IMR-90 (cell line): ENCODE measurements around the gene RYR3. TPM values are rescaled to one million over a fixed set of nuclear protein-coding genes. Genes with fewer than 3 reads are reported as not detected.

Source experiments
- ATAC-seq: fragments of 200-7000 bp; cut with Tn5 transposase; 2 replicates; pipeline ENCODE4 v1.9.1; 2020; ENCODE audit warnings: low read depth, mild to moderate bottlenecking, moderate library complexity
- BruUV-seq: library from RNA; stranded (reverse); fragments of 400-500 nt; replicated peaks from 2 replicates; lab custom pipeline; 2021; lab: Mats Ljungman, UMichigan
- CTCF ChIA-PET: fragments of 300-600 bp; formaldehyde crosslinking; extraction: SDS; loops from one replicate; lab custom pipeline; 2021; ENCODE audit warnings: antibody characterized with exemption; lab: Yijun Ruan, JAX
- POLR2A ChIA-PET: fragments of 300-600 bp; sonication (Branson Sonifier 250); formaldehyde crosslinking; loops from one replicate; lab custom pipeline; 2022; ENCODE audit warnings: antibody characterized with exemption; ENCODE audit not compliant: unreplicated experiment; lab: Charles Lee
- DNase-seq: peaks from one replicate; pipeline ENCODE4 v3.0.0; 2013
- H2AFZ ChIP-seq: replicated peaks from 2 replicates; pipeline ENCODE3; 2013; ENCODE audit warnings: low read length, mild to moderate bottlenecking; ENCODE audit not compliant: poor library complexity
- H2AK5ac ChIP-seq: 2 replicates; pipeline ENCODE4 v1.6.1; 2013; ENCODE audit warnings: low read depth, low read length, inconsistent platforms
- H2AK9ac ChIP-seq: replicated peaks from 2 replicates; pipeline ENCODE3; 2013; ENCODE audit warnings: mild to moderate bottlenecking, low read depth, low read length, moderate library complexity; ENCODE audit not compliant: poor library complexity
- H2BK120ac ChIP-seq: 2 replicates; pipeline ENCODE4 v1.6.1; 2013; ENCODE audit warnings: low read depth, low read length, inconsistent platforms
- H2BK15ac ChIP-seq: 3 replicates; pipeline ENCODE4 v1.6.1; 2013; ENCODE audit warnings: low read depth, low read length, inconsistent platforms
- H2BK20ac ChIP-seq: 2 replicates; pipeline ENCODE4 v1.6.1; 2013; ENCODE audit warnings: low read depth, mild to moderate bottlenecking, inconsistent platforms, low read length, moderate library complexity
- H2BK5ac ChIP-seq: 2 replicates; pipeline ENCODE4 v1.6.1; 2013; ENCODE audit warnings: mild to moderate bottlenecking, low read depth, low read length, inconsistent platforms; ENCODE audit not compliant: poor library complexity, severe bottlenecking
- H3K14ac ChIP-seq: replicated peaks from 2 replicates; pipeline ENCODE4 v1.6.1; 2013; ENCODE audit warnings: low read depth, low read length, inconsistent platforms
- H3K18ac ChIP-seq: 2 replicates; pipeline ENCODE4 v1.6.1; 2013; ENCODE audit warnings: low read depth, low read length, control low read depth
- H3K23ac ChIP-seq: 2 replicates; pipeline ENCODE4 v1.6.1; 2013; ENCODE audit warnings: low read depth, low read length, inconsistent platforms
- H3K27ac ChIP-seq: 2 replicates; pipeline ENCODE4 v1.5.1; 2013; ENCODE audit warnings: mild to moderate bottlenecking, control low read depth, low read length; ENCODE audit not compliant: insufficient read depth
- H3K27me3 ChIP-seq: 2 replicates; pipeline ENCODE4 v1.6.1; 2013; ENCODE audit warnings: low read length; ENCODE audit not compliant: control insufficient read depth, insufficient read depth
- H3K36me3 ChIP-seq: 2 replicates; pipeline ENCODE4 v1.6.1; 2013; ENCODE audit warnings: low read length, mixed read lengths; ENCODE audit not compliant: control insufficient read depth, insufficient read depth
- H3K4ac ChIP-seq: 2 replicates; pipeline ENCODE4 v1.6.1; 2013; ENCODE audit warnings: low read depth, low read length, inconsistent platforms
- H3K4me1 ChIP-seq: 2 replicates; pipeline ENCODE4 v1.6.1; 2013; ENCODE audit warnings: low read length, mixed read lengths; ENCODE audit not compliant: control insufficient read depth, insufficient read depth
- H3K4me2 ChIP-seq: 2 replicates; pipeline ENCODE4 v1.6.1; 2013; ENCODE audit warnings: low read depth, mild to moderate bottlenecking, control low read depth, low read length, moderate library complexity
- H3K4me3 ChIP-seq: 2 replicates; pipeline ENCODE4 v1.5.1; 2013; ENCODE audit warnings: low read depth, mild to moderate bottlenecking, control low read depth, low read length, moderate library complexity; ENCODE audit not compliant: insufficient read depth
- H3K56ac ChIP-seq: 2 replicates; pipeline ENCODE4 v1.6.1; 2013; ENCODE audit warnings: low read length, inconsistent platforms; ENCODE audit not compliant: insufficient read depth; ENCODE audit errors: extremely low read depth
- H3K79me1 ChIP-seq, 2 experiments: 2 replicates each; pipeline ENCODE4 v1.6.1; 2013; ENCODE audit warnings: low read length in 2 of 2, inconsistent platforms in 1 of 2, low read depth in 1 of 2
- H3K9ac ChIP-seq: 2 replicates; pipeline ENCODE4 v1.6.1; 2013; ENCODE audit warnings: low read depth, low read length, control low read depth
- H3K9me1 ChIP-seq: 2 replicates; pipeline ENCODE4 v1.6.1; 2013; ENCODE audit warnings: low read length, inconsistent platforms; ENCODE audit not compliant: insufficient read depth
- H3K9me3 ChIP-seq: 2 replicates; pipeline ENCODE4 v1.6.1; 2013; ENCODE audit warnings: low read length; ENCODE audit not compliant: control insufficient read depth, insufficient read depth
- H4K20me1 ChIP-seq: 2 replicates; pipeline ENCODE4 v1.6.1; 2013; ENCODE audit warnings: low read length, inconsistent platforms; ENCODE audit not compliant: insufficient read depth
- H4K5ac ChIP-seq: 2 replicates; pipeline ENCODE4 v1.6.1; 2013; ENCODE audit warnings: mild to moderate bottlenecking, low read depth, low read length, control low read depth
- H4K8ac ChIP-seq, 2 experiments: 2 replicates each; pipeline ENCODE4 v1.6.1; 2013; ENCODE audit warnings: low read depth in 2 of 2, low read length in 2 of 2, control low read depth in 1 of 2, inconsistent platforms in 1 of 2
- H4K91ac ChIP-seq: 2 replicates; pipeline ENCODE4 v1.6.1; 2013; ENCODE audit warnings: low read depth, low read length, inconsistent platforms; ENCODE audit not compliant: insufficient read depth
- FOS ChIP-seq: fragments of 150-350 bp; IDR thresholded peaks from 2 replicates; pipeline ENCODE4 v1.6.1; 2016; ENCODE audit warnings: low read depth, low read length
- RFX5 ChIP-seq: IDR thresholded peaks from 2 replicates; pipeline ENCODE4 v1.8.0; 2012; ENCODE audit warnings: low read depth, mild to moderate bottlenecking, low read length, moderate library complexity
- WGBS, 2 experiments: methylation state at CpG; one replicate each; pipeline versions ENCODE4 v1.1.5 to v1.1.7; 2013; ENCODE audit warnings: missing lambda C conversion rate in 2 of 2; ENCODE audit not compliant: insufficient read length in 1 of 2; ENCODE audit errors: extremely low coverage in 2 of 2; 5-methylcytosine and 5-hydroxymethylcytosine counted together
- dilution Hi-C: fragments of 300-500 bp; cut with HindIII; formaldehyde crosslinking; loops from one replicate; pipeline ENCODE4 v1.14.3; 2018; ENCODE audit warnings: low sequenced_read_pairs; ENCODE audit not compliant: unreplicated experiment
- in situ Hi-C: fragments of 300-500 bp; cut with MboI; formaldehyde crosslinking; loops from 3 replicates; pipeline ENCODE4 v1.14.3; 2019; ENCODE audit warnings: low sequenced_read_pairs, inconsistent platforms, mixed read lengths
- intact Hi-C: fragments of 100-400 bp; cut with micrococcal nuclease; formaldehyde crosslinking; loops from 2 replicates; pipeline ENCODE4 v1.10.0; 2022
- polyA plus RNA-seq, 3 experiments: library from polyadenylated mRNA; depleted of rRNA; stranded (reverse); fragments of >200 nt; gene quantifications; 2 replicates each; pipeline ENCODE4 v1.2.3, GENCODE V29; 2012; ENCODE audit warnings: low replicate concordance in 1 of 3
- total RNA-seq: library from RNA; depleted of rRNA; stranded (reverse); fragments of >200 nt; gene quantifications from 2 replicates; pipeline ENCODE4 v1.2.3, GENCODE V29; 2012

RYR3 gene
- total and polyA plus RNA-seq, 2 of the 4 experiments (the other 2 are of a cell fraction): 0.18 TPM; not detected in 1

DNA sequence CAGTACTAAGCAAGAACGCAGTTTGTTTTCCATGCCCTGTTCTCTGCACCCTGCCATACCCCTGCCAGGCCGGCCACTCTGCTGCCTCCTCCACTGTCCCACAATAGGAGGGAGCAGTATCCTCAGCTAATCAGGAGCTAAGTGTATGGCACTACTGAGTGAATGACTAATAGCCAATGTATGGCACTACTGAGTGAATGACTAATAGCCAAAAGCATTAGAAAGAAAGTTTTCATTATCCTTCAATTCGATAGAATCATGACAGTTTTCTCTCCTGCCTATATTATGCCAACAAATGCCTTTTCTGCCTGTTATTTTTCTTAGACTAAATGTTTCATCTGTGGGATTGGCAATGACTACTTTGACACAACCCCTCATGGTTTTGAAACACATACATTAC is 550.0 kb downstream of the RYR3 start:
- no peak overlapping the region for H3K27ac ChIP-seq

More for the DNA sequence above, 550.0 kb downstream of the RYR3 start:
- Histone ChIP-seq H3K18ac (no peak overlapping the region), H2AFZ (no peak overlapping the region), H3K9me3 (no peaks in the 10 kb centered on the region), H3K14ac (no peak overlapping the region), H2AK9ac (no peak overlapping the region), H3K27me3 (no peaks in the 10 kb centered on the region), H3K23ac (no peak overlapping the region), H4K20me1 (no peaks in the 10 kb centered on the region), H3K36me3 (no peaks in the 10 kb centered on the region; the same call in 1 of the 2 replicates), H3K4me1 (peaks cover 6% of the 10 kb centered on the region), H4K8ac (no peak overlapping the region), H3K56ac (no peak overlapping the region), H2BK20ac (no peak overlapping the region), H2AK5ac (no peak overlapping the region), H4K91ac (no peak overlapping the region), H2BK15ac (no peak overlapping the region), H3K9me1 (peaks cover 10% of the 10 kb centered on the region), H2BK5ac (no peak overlapping the region), H3K9ac (no peak overlapping the region), H3K4ac (no peak overlapping the region), H3K79me1 (no peaks in the 10 kb centered on the region), H4K5ac (no peak overlapping the region), H3K4me3 (no peak overlapping the region), H3K4me2 (no peak overlapping the region; the same call in 1 of the 2 replicates), H2BK120ac (no peak overlapping the region)
- CTCF ChIA-PET: interaction anchor here (0.5 to 1.0 kb wide), 2 partner anchors 34 to 262 kb away, joined by 3 to 4 read pairs; no protein-coding TSS in a partner anchor
- dilution Hi-C loops (no loop called here), in situ Hi-C loops (no loop called here), intact Hi-C loops (no loop called here)
- ATAC-seq (peak; percentile 81), DNase-seq (peak; percentile 61)
- no TSS peak for BruUV-seq
- POLR2A ChIA-PET: no interaction called here
- WGBS, 2 experiments: no CpG with 5 or more reads among the region's 3 CpGs
- TF ChIP-seq RFX5: no peak
- peak; percentile 34; the same call in 1 of the 2 replicates for TF ChIP-seq FOS
